ENCODE measurements around the gene SLC39A6.
"Not testable (repeated sequence)": the region's sequence is repeated elsewhere in the genome, so short reads cannot be mapped to it uniquely, and the experiment has no call there.

SLC39A6 gene

GRCh38 chr18:36132756-36133155, 3.6 kb upstream of the SLC39A6 start:
- DNase-seq = no peak

- no peak for DNase-seq
Observed at GRCh38 chr18:36131692-36132483, 2.7 kb upstream of the SLC39A6 start.

- no peak for DNase-seq
Observed at GRCh38 chr18:36130883-36131653, 1.9 kb upstream of the SLC39A6 start.

- DNase-seq = no peak
Observed at GRCh38 chr18:36130039-36130831, 1.1 kb upstream of the SLC39A6 start.

GRCh38 chr18:36128907-36129299, 237 bp downstream of the SLC39A6 start:
- no peak for DNase-seq

GRCh38 chr18:36128530-36128870, 640 bp downstream of the SLC39A6 start:
- DNase-seq = peak; percentile 13

- no peak for DNase-seq
Observed at GRCh38 chr18:36127836-36128529, 1.2 kb downstream of the SLC39A6 start.

GRCh38 chr18:36126668-36127067, 2.5 kb downstream of the SLC39A6 start:
- no peak for DNase-seq

- DNase-seq = no peak
Observed at GRCh38 chr18:36124841-36125240, 4.3 kb downstream of the SLC39A6 start.

GRCh38 chr18:36120297-36120696, 8.8 kb downstream of the SLC39A6 start:
- no peak for DNase-seq

GRCh38 chr18:36116771-36117170, 12.4 kb downstream of the SLC39A6 start:
- DNase-seq = not testable (repeated sequence)

- no peak for DNase-seq
Observed at GRCh38 chr18:36114738-36115137, 14.4 kb downstream of the SLC39A6 start.

- no peak for DNase-seq
Observed at GRCh38 chr18:36114251-36114650, 14.9 kb downstream of the SLC39A6 start.

- DNase-seq = no peak
Observed at GRCh38 chr18:36112302-36112701, 16.8 kb downstream of the SLC39A6 start.

GRCh38 chr18:36109737-36110136, 19.4 kb downstream of the SLC39A6 start:
- DNase-seq = no peak

GRCh38 chr18:36108601-36109000, 20.5 kb downstream of the SLC39A6 start:
- no peak for DNase-seq

GRCh38 chr18:36108196-36108595, 20.9 kb downstream of the SLC39A6 start:
- no peak for DNase-seq

GRCh38 chr18:36107477-36107876, 21.7 kb downstream of the SLC39A6 start:
- DNase-seq = no peak

- no peak for DNase-seq
Observed at GRCh38 chr18:36104749-36105148, 24.4 kb downstream of the SLC39A6 start.

- DNase-seq = no peak
Observed at GRCh38 chr18:36101943-36102342, 27.2 kb downstream of the SLC39A6 start.

GRCh38 chr18:36099311-36099710, 29.8 kb downstream of the SLC39A6 start:
- DNase-seq = no peak

GRCh38 chr18:36096955-36097354, 32.2 kb downstream of the SLC39A6 start:
- DNase-seq = no peak

Data from fibroblast of skin of scalp (primary cell).